Measurements from ENCODE around the gene SCN5A.

DNA sequence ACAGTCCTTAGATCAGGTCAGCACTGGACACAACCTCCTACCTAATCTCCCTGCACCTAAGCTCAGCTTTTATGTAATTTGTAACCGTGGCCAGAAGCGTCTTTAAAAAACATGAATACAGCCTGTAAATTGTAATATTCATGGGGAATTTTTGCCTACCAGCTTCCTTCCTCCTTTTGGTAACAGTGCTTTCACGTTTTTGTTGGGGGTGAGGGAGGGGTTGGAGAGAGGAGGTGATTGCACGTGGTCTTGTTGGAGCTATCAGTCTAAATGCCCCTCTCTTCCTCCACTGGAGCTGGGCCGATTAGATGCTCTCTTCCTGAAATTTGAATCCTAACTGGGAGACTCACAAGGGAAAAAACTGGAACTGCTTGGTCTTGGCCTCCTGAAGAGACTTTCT is 35.1 kb upstream of the SCN5A start:
- no peak for TF ChIP-seq TAF1 (IDR thresholded peaks at IDR 0.05; ENCODE audit: low read depth, low read length)
- TF ChIP-seq CTCF (IDR thresholded peaks at IDR 0.05; ENCODE audit: control extremely low read depth in 1 of 3, insufficient read depth in 1 of 3, low read depth in 1 of 3, low read length in 3 of 3), result no peak
- TF ChIP-seq POLR2A (IDR thresholded peaks at IDR 0.05; ENCODE audit: control extremely low read depth in 1 of 2, low read depth in 2 of 2, low read length in 2 of 2), result no peak
- no peak for TF ChIP-seq TCF12 (IDR thresholded peaks at IDR 0.05; ENCODE audit: low read depth, low read length)
- no peak for TF ChIP-seq POLR2AphosphoS5 (IDR thresholded peaks at IDR 0.05; ENCODE audit: low read depth, low read length)
- no peak for TF ChIP-seq TEAD4 (IDR thresholded peaks at IDR 0.05; ENCODE audit: low read depth, low read length)
- no peak for TF ChIP-seq FOSL1 (IDR thresholded peaks at IDR 0.05; ENCODE audit: insufficient read depth, low read depth, low read length)
- no peak for TF ChIP-seq RAD21 (IDR thresholded peaks at IDR 0.05 in 1 of 2, conservative IDR thresholded peaks at IDR 0.05 in 1 of 2; ENCODE audit: low read depth in 2 of 2, low read length in 2 of 2)
- TF ChIP-seq EZH2 (IDR thresholded peaks at IDR 0.05; ENCODE audit: low read depth, low read length, severe bottlenecking), result no peak
- TF ChIP-seq BCL11A (IDR thresholded peaks at IDR 0.05; ENCODE audit: low read depth in 2 of 2, low read length in 2 of 2), result no peak
